SK-N-SH (cell line): ENCODE data around the gene AP1S1. TPM values are rescaled to one million over a fixed set of nuclear protein-coding genes. Genes with fewer than 3 reads are reported as not detected.

Experiments
- CTCF ChIA-PET: fragments of 300-600, 350-600 bp; formaldehyde crosslinking; extraction: SDS; loops from one replicate; lab custom pipeline; 2021; lab: Yijun Ruan, JAX
- POLR2A ChIA-PET: fragments of 350-600 bp; sonication (Branson Sonifier 250); formaldehyde crosslinking; extraction: SDS; loops from one replicate; lab custom pipeline; 2020; ENCODE audit warnings: antibody characterized with exemption, inconsistent platforms; lab: Yijun Ruan, JAX
- DNase-seq: peaks from one replicate; pipeline ENCODE4 v3.0.0; 2012
- H2AFZ ChIP-seq: fragments of 200-600 bp; sonication (generic); 2 replicates; pipeline ENCODE4 v1.8.1; 2016; ENCODE audit warnings: antibody characterized with exemption, mild to moderate bottlenecking, low read depth
- H3F3A ChIP-seq: fragments of 200-600 bp; sonication (generic); replicated peaks from 2 replicates; pipeline ENCODE3; 2016; ENCODE audit warnings: antibody characterized with exemption, mild to moderate bottlenecking; ENCODE audit not compliant: insufficient read depth
- H3K27ac ChIP-seq, 2 experiments: fragments of 200-500 bp in 1 of 2; fragments of 200-600 bp in 1 of 2; sonication (Bioruptor generic) in 1 of 2; sonication (generic), shearing (Covaris generic) in 1 of 2; 2 replicates each; pipeline versions ENCODE4 v1.5.1 to v1.6.1; 2014 to 2016; ENCODE audit warnings: low read depth in 2 of 2, inconsistent platforms in 1 of 2, low read length in 1 of 2, mild to moderate bottlenecking in 1 of 2, mixed read lengths in 1 of 2
- H3K27me3 ChIP-seq: fragments of 200-600 bp; sonication (generic), shearing (Covaris generic); 2 replicates; pipeline ENCODE4 v1.6.1; 2016; ENCODE audit warnings: mixed run types; ENCODE audit not compliant: insufficient read depth
- H3K36me3 ChIP-seq, 2 experiments: fragments of 200-500 bp in 1 of 2; fragments of 200-600 bp in 1 of 2; sonication (Bioruptor generic) in 1 of 2; sonication (generic) in 1 of 2; replicated peaks in 1 of 2; 2 replicates each; pipeline versions ENCODE3 to v1.5.1; 2014 to 2016; ENCODE audit warnings: low read length in 1 of 2, mild to moderate bottlenecking in 1 of 2; ENCODE audit not compliant: insufficient read depth in 2 of 2, control insufficient read depth in 1 of 2
- H3K4me1 ChIP-seq, 2 experiments: fragments of 200-500 bp in 1 of 2; fragments of 200-600 bp in 1 of 2; sonication (Bioruptor generic) in 1 of 2; sonication (generic), shearing (Covaris generic) in 1 of 2; 2 replicates each; pipeline versions ENCODE4 v1.5.1 to v1.6.1; 2014 to 2016; ENCODE audit warnings: low read depth in 1 of 2, low read length in 1 of 2, mixed run types in 1 of 2; ENCODE audit not compliant: insufficient read depth in 2 of 2, control insufficient read depth in 1 of 2
- H3K4me2 ChIP-seq: fragments of 200-600 bp; sonication (generic), shearing (Covaris generic); 2 replicates; pipeline ENCODE4 v1.6.1; 2017; ENCODE audit warnings: mixed run types
- H3K4me3 ChIP-seq, 2 experiments: fragments of 200-500 bp in 1 of 2; fragments of 200-600 bp in 1 of 2; sonication (Bioruptor generic) in 1 of 2; sonication (generic), shearing (Covaris generic) in 1 of 2; 2 replicates each; pipeline versions ENCODE4 v1.5.1 to v1.8.1; 2014 to 2016; ENCODE audit warnings: low read depth in 2 of 2, inconsistent platforms in 1 of 2, low read length in 1 of 2, mild to moderate bottlenecking in 1 of 2, mixed read lengths in 1 of 2, moderate library complexity in 1 of 2
- H3K79me2 ChIP-seq: fragments of 200-600 bp; sonication (generic); 2 replicates; pipeline ENCODE4 v1.8.1; 2017; ENCODE audit warnings: mild to moderate bottlenecking; ENCODE audit not compliant: insufficient read depth
- H3K9ac ChIP-seq: fragments of 200-600 bp; sonication (generic); 2 replicates; pipeline ENCODE4 v1.6.1; 2017; ENCODE audit warnings: mixed run types
- H3K9me2 ChIP-seq: fragments of 200-600 bp; sonication (generic); 2 replicates; pipeline ENCODE4 v1.6.1; 2017; ENCODE audit warnings: mixed run types
- H3K9me3 ChIP-seq: fragments of 200-600 bp; sonication (generic); 2 replicates; pipeline ENCODE4 v1.6.1; 2017; ENCODE audit warnings: mixed run types, mild to moderate bottlenecking, moderate library complexity
- H4K20me1 ChIP-seq: fragments of 200-600 bp; sonication (generic); 2 replicates; pipeline ENCODE4 v1.6.1; 2017; ENCODE audit warnings: mild to moderate bottlenecking, mixed run types; ENCODE audit not compliant: insufficient read depth
- ELF1 ChIP-seq: IDR thresholded peaks from 2 replicates; pipeline ENCODE4 v1.4.0; 2012
- EP300 ChIP-seq, 2 experiments: IDR thresholded peaks; 2 replicates each; pipeline versions ENCODE4 v1.4.0 to v1.6.1; 2012; ENCODE audit warnings: borderline replicate concordance in 1 of 2, low read depth in 1 of 2, low read length in 1 of 2
- FOXM1 ChIP-seq: IDR thresholded peaks from 2 replicates; pipeline ENCODE4 v1.4.0; 2012; ENCODE audit warnings: low read depth, mild to moderate bottlenecking
- GABPA ChIP-seq: IDR thresholded peaks from 2 replicates; pipeline ENCODE4 v1.4.0; 2012; ENCODE audit warnings: low read depth, mild to moderate bottlenecking
- GATA2 ChIP-seq: sonication (generic); formaldehyde crosslinking; IDR thresholded peaks from 2 replicates; pipeline ENCODE4 v1.5.0; 2020; ENCODE audit warnings: mild to moderate bottlenecking, missing genetic modification reagents
- JUND ChIP-seq: IDR thresholded peaks from 2 replicates; pipeline ENCODE4 v1.4.0; 2012
- MEF2A ChIP-seq: IDR thresholded peaks from 2 replicates; pipeline ENCODE4 v1.4.0; 2012; ENCODE audit warnings: low read depth, borderline replicate concordance
- MXI1 ChIP-seq: IDR thresholded peaks from 2 replicates; pipeline ENCODE4 v1.6.1; 2012; ENCODE audit warnings: mild to moderate bottlenecking, low read depth, low read length, improper control_type of control experiment
- NRF1 ChIP-seq: IDR thresholded peaks from 2 replicates; pipeline ENCODE4 v1.6.1; 2012; ENCODE audit warnings: low read depth, mild to moderate bottlenecking, low read length
- PBX3 ChIP-seq: IDR thresholded peaks from 2 replicates; pipeline ENCODE4; 2012
- RAD21 ChIP-seq: IDR thresholded peaks from 2 replicates; pipeline ENCODE4 v1.6.1; 2012; ENCODE audit warnings: mild to moderate bottlenecking, low read length
- REST ChIP-seq: IDR thresholded peaks from 2 replicates; pipeline ENCODE4 v1.6.1; 2012; ENCODE audit warnings: mild to moderate bottlenecking, low read depth, low read length, moderate library complexity
- RFX5 ChIP-seq: IDR thresholded peaks from 2 replicates; pipeline ENCODE4 v1.6.1; 2012; ENCODE audit warnings: mild to moderate bottlenecking, improper control_type of control experiment, low read length
- RXRA ChIP-seq: IDR thresholded peaks from 2 replicates; pipeline ENCODE4 v1.4.0; 2012; ENCODE audit warnings: low read depth, mild to moderate bottlenecking, borderline replicate concordance
- TEAD4 ChIP-seq: IDR thresholded peaks from 2 replicates; pipeline ENCODE4 v1.4.0; 2012; ENCODE audit warnings: mild to moderate bottlenecking, borderline replicate concordance; ENCODE audit not compliant: insufficient read depth
- USF1 ChIP-seq: IDR thresholded peaks from 2 replicates; pipeline ENCODE4 v1.4.0; 2012; ENCODE audit warnings: low read depth, borderline replicate concordance
- YY1 ChIP-seq: IDR thresholded peaks from 2 replicates; pipeline ENCODE4 v1.4.0; 2012; ENCODE audit warnings: low read depth, mild to moderate bottlenecking
- ZBTB33 ChIP-seq: IDR thresholded peaks from 2 replicates; pipeline ENCODE4 v1.4.0; 2012; ENCODE audit warnings: low read depth, borderline replicate concordance
- WGBS: methylation state at CpG from one replicate; pipeline ENCODE4 v1.1.6; 2017; ENCODE audit warnings: low lambda C conversion rate; 5-methylcytosine and 5-hydroxymethylcytosine counted together
- polyA plus RNA-seq, 3 experiments: library from polyadenylated mRNA; depleted of rRNA; stranded (reverse); fragments of >200 nt; gene quantifications; 2 replicates each; pipeline ENCODE4 v1.2.3, GENCODE V29; 2012

Gene AP1S1
- polyA plus RNA-seq, 1 of the 3 experiments (the other 2 are of a cell fraction) = 616 TPM

- peaks cover 14 to 36% of the 10 kb centered on the region in 2 experiments for H3K36me3 ChIP-seq
- no peak overlapping the region for H2AFZ ChIP-seq
- DNase-seq = no peak
- no peaks in the 10 kb centered on the region for H4K20me1 ChIP-seq
- no peaks in the 10 kb centered on the region for H3K27me3 ChIP-seq
- 98% methylated on average over 11 of the region's 17 CpGs for WGBS
- no peaks in the 10 kb centered on the region for H3K9me2 ChIP-seq
- H3F3A ChIP-seq = peaks cover 9% of the 10 kb centered on the region
- H3K27ac ChIP-seq = no peak overlapping the region
- no peak overlapping the region for H3K9ac ChIP-seq
- H3K4me3 ChIP-seq = no peak overlapping the region
- ChIA-PET CTCF (interaction anchor here (0.9 to 2.5 kb wide), 2 partner anchors 15 to 42 kb away, joined by 4 to 10 read pairs; partner anchors contain the start of gene VGF), POLR2A (interaction anchor here (1.0 to 1.2 kb wide), 3 partner anchors 9 to 114 kb away, joined by 3 read pairs; partner anchors contain the start of genes IFT22 and VGF)
- no peak overlapping the region for H3K4me2 ChIP-seq
- no peaks in the 10 kb centered on the region for H3K9me3 ChIP-seq
- TF ChIP-seq RXRA (no peak), TEAD4 (no peak), MXI1 (no peak), GATA2 (CRISPR knock-in tag) (no peak), PBX3 (no peak), EP300 (IDR thresholded peaks at IDR 0.05; ENCODE audit: borderline replicate concordance in 1 of 2, low read depth in 1 of 2, low read length in 1 of 2) (no peak), NRF1 (no peak), USF1 (no peak), YY1 (no peak), JUND (no peak), ELF1 (no peak), MEF2A (no peak), RAD21 (no peak), FOXM1 (no peak), GABPA (no peak), REST (no peak), RFX5 (no peak), ZBTB33 (no peak)
- no peaks in the 10 kb centered on the region for H3K79me2 ChIP-seq
- no peaks in the 10 kb centered on the region for H3K4me1 ChIP-seq
Measured at GRCh38 chr7:101207459-101207858, 53.2 kb downstream of the AP1S1 start.
